Stomach (tissue), 4 donors: ENCODE results near the gene ZNRF3.

Experiments used
- CTCF ChIP-seq, 7 experiments: fragments of 450-650 bp in 4 of 7; fragments of 200-600 bp in 3 of 7; sonication (generic) in 3 of 7; IDR thresholded peaks; one replicate each; pipeline ENCODE4 v1.5.1; 2016 to 2019; ENCODE audit warnings: antibody characterized with exemption in 7 of 7, control low read depth in 2 of 7, mild to moderate bottlenecking in 1 of 7
- EP300 ChIP-seq: sonication (generic); formaldehyde crosslinking; IDR thresholded peaks from one replicate; pipeline ENCODE4 v1.6.1; 2017; ENCODE audit warnings: antibody characterized with exemption
- POLR2A ChIP-seq, 4 donors: fragments of 450-650 bp; IDR thresholded peaks; one replicate each; pipeline ENCODE4 v1.6.1; 2016; ENCODE audit warnings: antibody characterized with exemption in 4 of 4, control low read depth in 2 of 4, mild to moderate bottlenecking in 1 of 4, moderate library complexity in 1 of 4

DNA sequence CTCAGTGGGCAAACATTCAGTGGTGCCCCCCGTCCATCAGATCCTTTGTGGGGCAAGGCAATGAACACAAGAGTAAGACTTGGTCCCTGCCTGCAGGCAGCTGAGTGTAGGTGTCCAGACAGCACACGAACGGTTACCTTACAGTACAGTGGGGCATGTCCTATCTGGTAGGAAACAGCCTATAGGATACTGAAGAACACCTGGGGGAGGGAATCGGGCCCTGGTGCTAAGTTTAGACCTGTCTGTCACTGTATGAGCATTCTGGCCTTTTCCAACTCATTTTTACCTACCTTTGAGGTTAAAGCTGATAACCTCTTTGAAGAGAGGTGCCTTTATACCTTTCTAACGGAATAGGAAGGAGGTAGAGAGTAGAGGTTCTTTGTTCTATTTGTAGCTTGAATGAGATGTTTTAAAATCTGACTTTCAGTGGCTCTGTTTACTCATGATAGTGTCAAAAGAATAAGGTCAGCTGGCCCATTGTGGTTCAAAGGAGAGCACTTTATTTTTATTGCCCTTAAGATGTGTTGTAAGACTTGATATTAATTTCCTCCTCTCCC lies 8.9 kb downstream of the ZNRF3 start:
- TF ChIP-seq CTCF (IDR thresholded peaks at IDR 0.05), result no peak
- TF ChIP-seq EP300, result no peak
- TF ChIP-seq POLR2A (IDR thresholded peaks at IDR 0.05), result no peak
